H1 (cell line): ENCODE measurements around the gene ZNF383. TPM values are rescaled to one million over a fixed set of nuclear protein-coding genes. Genes with fewer than 3 reads are reported as not detected.
"Not testable (repeated sequence)": the region's sequence is repeated elsewhere in the genome, so short reads cannot be mapped to it uniquely, and the experiment has no call there.

Experiments
- CTCF ChIA-PET: fragments of 300-600 bp; sonication (Branson Sonifier 250); formaldehyde crosslinking; loops from one replicate; lab custom pipeline; 2021; ENCODE audit not compliant: partially characterized antibody; lab: Charles Lee
- POLR2A ChIA-PET: fragments of 300-600 bp; sonication (Branson Sonifier 250); formaldehyde crosslinking; loops from one replicate; lab custom pipeline; 2021; ENCODE audit warnings: inconsistent platforms; ENCODE audit not compliant: partially characterized antibody; lab: Charles Lee
- DNase-seq, 2 experiments: peaks; one replicate each; pipeline versions ENCODE4 v3.0.0 to v3.0.0-alpha.2; 2010 to 2022; ENCODE audit warnings: low spot score in 2 of 2, low read depth in 1 of 2, mixed read lengths in 1 of 2
- FAIRE-seq: peaks from 2 replicates; lab custom pipeline; 2011; peaks lifted over from hg19 to GRCh38; lab: Jason Lieb, UNC
- H2AFZ ChIP-seq: 2 replicates; pipeline ENCODE4 v1.8.1; 2012; ENCODE audit warnings: low read length, inconsistent platforms
- H2AK5ac ChIP-seq: 2 replicates; pipeline ENCODE4 v1.6.1; 2013; ENCODE audit warnings: low read depth, low read length
- H2BK120ac ChIP-seq: replicated peaks from 2 replicates; pipeline ENCODE3; 2013; ENCODE audit warnings: low read depth, low read length, inconsistent platforms
- H2BK12ac ChIP-seq: 2 replicates; pipeline ENCODE4 v1.6.1; 2013; ENCODE audit warnings: low read depth, low read length
- H2BK15ac ChIP-seq: 2 replicates; pipeline ENCODE4 v1.6.1; 2013; ENCODE audit warnings: low read length
- H2BK20ac ChIP-seq: 2 replicates; pipeline ENCODE4 v1.6.1; 2013; ENCODE audit warnings: low read length
- H2BK5ac ChIP-seq: 2 replicates; pipeline ENCODE4 v1.6.1; 2013; ENCODE audit warnings: low read depth, low read length
- H3K14ac ChIP-seq: 2 replicates; pipeline ENCODE4 v1.6.1; 2013; ENCODE audit warnings: inconsistent platforms; ENCODE audit not compliant: insufficient read length
- H3K18ac ChIP-seq: 2 replicates; pipeline ENCODE4 v1.6.1; 2013; ENCODE audit warnings: low read length; ENCODE audit errors: extremely low read depth
- H3K23ac ChIP-seq: 2 replicates; pipeline ENCODE4 v1.6.1; 2013; ENCODE audit warnings: inconsistent platforms; ENCODE audit not compliant: insufficient read length
- H3K23me2 ChIP-seq: 2 replicates; pipeline ENCODE4 v1.6.1; 2013; ENCODE audit warnings: low read depth, low read length
- H3K27ac ChIP-seq: 2 replicates; pipeline ENCODE4 v1.6.1; 2011; ENCODE audit warnings: low read depth, low read length, inconsistent platforms
- H3K27me3 ChIP-seq, 4 experiments: replicated peaks in 1 of 4; 1 replicate in 1 of 4; 2 replicates in 3 of 4; pipeline versions ENCODE4 v1.6.1 to v1.8.1; 2011 to 2013; ENCODE audit warnings: low read length in 3 of 4, mild to moderate bottlenecking in 3 of 4, inconsistent platforms in 2 of 4, mixed read lengths in 2 of 4, moderate library complexity in 1 of 4; ENCODE audit not compliant: control insufficient read depth in 3 of 4, insufficient read depth in 3 of 4; ENCODE audit errors: extremely low read depth in 1 of 4
- H3K36me3 ChIP-seq, 4 experiments: 2 replicates each; pipeline versions ENCODE4 v1.6.1 to v1.8.1; 2011 to 2013; ENCODE audit warnings: mild to moderate bottlenecking in 4 of 4, low read length in 3 of 4, moderate library complexity in 2 of 4, control low read depth in 1 of 4, inconsistent platforms in 1 of 4; ENCODE audit not compliant: insufficient read depth in 4 of 4, control insufficient read depth in 2 of 4
- H3K4ac ChIP-seq: replicated peaks from 2 replicates; pipeline ENCODE3; 2013; ENCODE audit warnings: low read length, low read depth, mixed read lengths, inconsistent platforms; ENCODE audit not compliant: insufficient read length
- H3K4me1 ChIP-seq, 4 experiments: replicated peaks in 1 of 4; 1 replicate in 1 of 4; 2 replicates in 3 of 4; pipeline versions ENCODE4 v1.6.1 to v1.8.1; 2011 to 2013; ENCODE audit warnings: low read length in 3 of 4, inconsistent platforms in 2 of 4, mixed read lengths in 1 of 4; ENCODE audit not compliant: insufficient read depth in 4 of 4, control insufficient read depth in 3 of 4
- H3K4me2 ChIP-seq, 2 experiments: 2 replicates each; pipeline versions ENCODE4 v1.6.1 to v1.8.1; 2011 to 2013; ENCODE audit warnings: low read depth in 2 of 2, low read length in 2 of 2, control low read depth in 1 of 2, inconsistent platforms in 1 of 2, mild to moderate bottlenecking in 1 of 2; ENCODE audit not compliant: insufficient read depth in 1 of 2
- H3K4me3 ChIP-seq, 4 experiments: fragments of 200-600, 300-600 bp in 1 of 4; sonication (generic), shearing (Covaris generic), sonication (Bioruptor Twin) in 1 of 4; 2 replicates each; pipeline versions ENCODE4 v1.5.1 to v1.8.1; 2011 to 2016; ENCODE audit warnings: low read length in 4 of 4, low read depth in 3 of 4, control low read depth in 2 of 4, inconsistent platforms in 2 of 4, mild to moderate bottlenecking in 2 of 4, mixed read lengths in 1 of 4, moderate library complexity in 1 of 4; ENCODE audit not compliant: insufficient read depth in 2 of 4; ENCODE audit errors: extremely low read depth in 1 of 4
- H3K56ac ChIP-seq: replicated peaks from 2 replicates; pipeline ENCODE3; 2013; ENCODE audit warnings: low read depth, mild to moderate bottlenecking, mixed read lengths, low read length, inconsistent platforms; ENCODE audit not compliant: insufficient read length
- H3K79me1 ChIP-seq: 2 replicates; pipeline ENCODE4 v1.6.1; 2013; ENCODE audit warnings: low read depth, low read length, control low read depth
- H3K79me2 ChIP-seq, 2 experiments: 2 replicates each; pipeline versions ENCODE4 v1.6.1 to v1.8.1; 2012 to 2013; ENCODE audit warnings: low read length in 2 of 2, mild to moderate bottlenecking in 2 of 2, inconsistent platforms in 1 of 2; ENCODE audit not compliant: insufficient read depth in 2 of 2, control insufficient read depth in 1 of 2
- H3K9ac ChIP-seq, 4 experiments: replicated peaks in 1 of 4; 1 replicate in 1 of 4; 2 replicates in 3 of 4; pipeline versions ENCODE4 v1.6.1 to v1.8.1; 2011 to 2013; ENCODE audit warnings: low read depth in 3 of 4, low read length in 3 of 4, control low read depth in 2 of 4, mild to moderate bottlenecking in 2 of 4, moderate library complexity in 2 of 4, inconsistent platforms in 1 of 4; ENCODE audit errors: extremely low read depth in 1 of 4
- H3K9me3 ChIP-seq, 2 experiments: 2 replicates each; pipeline versions ENCODE4 v1.6.1 to v1.8.1; 2012 to 2013; ENCODE audit warnings: mild to moderate bottlenecking in 2 of 2, moderate library complexity in 2 of 2, control low read depth in 1 of 2, inconsistent platforms in 1 of 2, low read depth in 1 of 2, low read length in 1 of 2, mixed read lengths in 1 of 2; ENCODE audit not compliant: insufficient read depth in 2 of 2
- H4K20me1 ChIP-seq, 2 experiments: replicated peaks in 1 of 2; 2 replicates each; pipeline versions ENCODE3 to v1.8.1; 2011 to 2013; ENCODE audit warnings: inconsistent platforms in 2 of 2, low read length in 2 of 2, mild to moderate bottlenecking in 1 of 2; ENCODE audit not compliant: insufficient read depth in 2 of 2, control insufficient read depth in 1 of 2
- H4K5ac ChIP-seq: 2 replicates; pipeline ENCODE4 v1.6.1; 2013; ENCODE audit warnings: low read length, low read depth, mixed read lengths, inconsistent platforms; ENCODE audit not compliant: insufficient read length
- H4K8ac ChIP-seq: 2 replicates; pipeline ENCODE4 v1.8.0; 2013; ENCODE audit warnings: mild to moderate bottlenecking, moderate library complexity, low read length, inconsistent platforms; ENCODE audit not compliant: insufficient read depth; ENCODE audit errors: extremely low read depth
- H4K91ac ChIP-seq: replicated peaks from 2 replicates; pipeline ENCODE3; 2013; ENCODE audit warnings: low read length, mixed read lengths, inconsistent platforms; ENCODE audit not compliant: insufficient read length
- WGBS, 2 experiments: shearing (Covaris generic) in 1 of 2; methylation state at CpG; one replicate each; pipeline versions ENCODE4 v1.1.6 to v1.1.7; 2013 to 2015; ENCODE audit warnings: low lambda C conversion rate in 2 of 2, mixed read lengths in 2 of 2, inconsistent platforms in 1 of 2, low coverage in 1 of 2, missing lambda C conversion rate in 1 of 2; ENCODE audit not compliant: insufficient replicate concordance in 2 of 2, insufficient coverage in 1 of 2, insufficient read length in 1 of 2; ENCODE audit errors: extremely low coverage in 1 of 2, missing lambda C conversion rate in 1 of 2; 5-methylcytosine and 5-hydroxymethylcytosine counted together
- polyA plus RNA-seq, 7 experiments: library from polyadenylated mRNA; depleted of rRNA in 3 of 7; stranded (reverse) in 5 of 7; unstranded in 2 of 7; fragments of >200 nt in 5 of 7; fragments of 200-250 nt in 2 of 7; gene quantifications; 1 replicate in 5 of 7; 2 replicates in 1 of 7; 4 replicates in 1 of 7; pipeline versions ENCODE4 v1.2.1 to v1.2.3, GENCODE V29; 2011 to 2013; ENCODE audit warnings: missing spikeins in 2 of 7, mixed read lengths in 2 of 7
- total RNA-seq: library from RNA; stranded (reverse); fragmentation: NEBNext Ultra II Directional; extraction: Animal tissue kit (Norgen Biotek cat#: 25700); gene quantifications from 2 replicates; pipeline ENCODE4 v1.2.1, GENCODE V29; 2021

ZNF383 gene
- total and polyA plus RNA-seq, 2 of the 8 experiments (the other 6 are each of a cell fraction or from before 2014, with no cell fraction given) = 1.2 to 3.9 TPM

DNA sequence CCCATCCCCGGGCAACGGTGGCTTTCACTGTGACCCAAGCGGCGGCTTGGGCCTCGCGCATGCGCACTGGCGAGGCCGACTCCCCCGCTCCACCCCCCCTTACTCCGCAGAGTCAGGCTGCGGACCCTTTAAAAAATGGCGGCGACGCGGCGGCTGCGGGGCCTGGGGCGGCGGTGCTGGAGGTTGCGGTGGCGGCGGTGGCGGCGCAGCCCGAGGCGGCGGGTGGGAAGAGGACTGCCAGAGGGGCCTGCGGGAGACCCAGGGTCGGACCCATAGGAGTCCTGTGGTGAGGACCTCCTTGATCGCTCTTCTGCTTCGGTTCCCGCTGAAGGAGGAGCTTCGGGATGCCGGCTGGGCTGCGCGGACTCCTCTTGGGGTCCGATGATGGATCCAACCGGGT is 76.2 kb downstream of the ZNF383 start:
- H3K9me3 ChIP-seq = peaks cover 11 to 13% of the 10 kb centered on the region in 2 experiments
- H3K9ac ChIP-seq, H3K14ac ChIP-seq, H3K23ac ChIP-seq, H3K36me3 ChIP-seq, H3K4me1 ChIP-seq, H4K20me1 ChIP-seq, POLR2A ChIA-PET, H3K79me2 ChIP-seq, H3K23me2 ChIP-seq, H3K27me3 ChIP-seq, CTCF ChIA-PET, H2BK12ac ChIP-seq, H2BK120ac ChIP-seq, H3K79me1 ChIP-seq, H3K4ac ChIP-seq, H2BK20ac ChIP-seq, H2BK5ac ChIP-seq, H4K8ac ChIP-seq, H2AK5ac ChIP-seq, H3K4me3 ChIP-seq, H4K91ac ChIP-seq, H3K4me2 ChIP-seq, DNase-seq, FAIRE-seq, H3K18ac ChIP-seq, H2AFZ ChIP-seq, H2BK15ac ChIP-seq, H3K56ac ChIP-seq, H3K27ac ChIP-seq, H4K5ac ChIP-seq: not testable (repeated sequence)
- WGBS, 2 experiments = no CpG with 5 or more reads among the region's 39 CpGs

Other genes starting within 250 kb of the ZNF383 start
- gene ZNF420, start 139.8 kb upstream of the ZNF383 start, total RNA-seq = 8.8 and 10.5 TPM in 2 replicates
- gene ZNF420, start 139.8 kb upstream of the ZNF383 start, polyA plus RNA-seq (2011; rRNA removed) = 1.1 and 1.7 TPM in 2 replicates
- 2.8 and 4.5 TPM in 2 replicates for gene ZNF585A, start 45.5 kb upstream of the ZNF383 start, total RNA-seq
- gene ZNF585A, start 45.5 kb upstream of the ZNF383 start, polyA plus RNA-seq (2011; rRNA removed) = 4.8 and 8.3 TPM in 2 replicates
- gene ZNF585B, start 7.7 kb upstream of the ZNF383 start, total RNA-seq = 2.7 and 3.3 TPM in 2 replicates
- 5.4 and 8.0 TPM in 2 replicates for gene ZNF585B, start 7.7 kb upstream of the ZNF383 start, polyA plus RNA-seq (2011; rRNA removed)
- 3.7 and 4.5 TPM in 2 replicates for gene ZNF527, start 152.9 kb downstream of the ZNF383 start, total RNA-seq
- gene ZNF527, start 152.9 kb downstream of the ZNF383 start, polyA plus RNA-seq (2011; rRNA removed) = 1.3 and 2.1 TPM in 2 replicates
- gene ZNF569, start 249.2 kb downstream of the ZNF383 start, total RNA-seq = 10.2 and 10.5 TPM in 2 replicates
- 2.4 and 2.8 TPM in 2 replicates for gene ZNF569, start 249.2 kb downstream of the ZNF383 start, polyA plus RNA-seq (2011; rRNA removed)